GM12878 (cell line): Measurements from ENCODE around the gene KDM3B. TPM values are rescaled to one million over a fixed set of nuclear protein-coding genes. Genes with fewer than 3 reads are reported as not detected.

Experiments
- ATAC-seq: fragments of 200-7000 bp; cut with Tn5 transposase; 3 replicates; pipeline ENCODE4 v1.9.1; 2020; ENCODE audit warnings: mild to moderate bottlenecking, moderate library complexity
- BruUV-seq: library from RNA; stranded (reverse); fragments of 400-500 nt; replicated peaks from 2 replicates; lab custom pipeline; 2021; lab: Mats Ljungman, UMichigan
- CTCF ChIA-PET: fragments of 300-600 bp; sonication (Branson Sonifier 250); formaldehyde crosslinking; extraction: SDS; loops from one replicate; lab custom pipeline; 2021; ENCODE audit warnings: inconsistent platforms; lab: Yijun Ruan, JAX
- POLR2A ChIA-PET: fragments of 350-600 bp; formaldehyde crosslinking; extraction: SDS; loops from one replicate; lab custom pipeline; 2021; ENCODE audit warnings: inconsistent platforms; lab: Charles Lee
- RAD21 ChIA-PET: fragments of 300-600 bp; sonication (Branson Sonifier 250); formaldehyde crosslinking; loops from one replicate; lab custom pipeline; 2023; ENCODE audit warnings: antibody characterized with exemption; ENCODE audit not compliant: unreplicated experiment; lab: Charles Lee
- SMC1A ChIA-PET: fragments of 300-600 bp; sonication (Branson Sonifier 250); formaldehyde crosslinking; loops from one replicate; lab custom pipeline; 2023; ENCODE audit not compliant: unreplicated experiment, uncharacterized antibody; lab: Charles Lee
- DNase-seq: peaks from one replicate; pipeline ENCODE4 v3.0.0-alpha.2; 2011; ENCODE audit warnings: low read depth, low spot score
- FAIRE-seq: peaks from 3 replicates; lab custom pipeline; 2011; peaks lifted over from hg19 to GRCh38; lab: Jason Lieb, UNC
- H2AFZ ChIP-seq: 2 replicates; pipeline ENCODE4 v1.6.0; 2011; ENCODE audit warnings: low read depth, low read length, control low read depth; ENCODE audit not compliant: control insufficient read depth
- H3K27ac ChIP-seq: 2 replicates; pipeline ENCODE4 v1.5.1; 2011; ENCODE audit warnings: control low read depth; ENCODE audit not compliant: control insufficient read depth, insufficient read depth
- H3K27me3 ChIP-seq, 2 experiments: replicated peaks in 1 of 2; 2 replicates each; pipeline versions ENCODE4 v1.6.0 to v1.6.1; 2011; ENCODE audit warnings: low read length in 1 of 2; ENCODE audit not compliant: control insufficient read depth in 2 of 2, insufficient read depth in 2 of 2
- H3K36me3 ChIP-seq, 2 experiments: 2 replicates each; pipeline ENCODE4 v1.5.1; 2011; ENCODE audit warnings: low read length in 1 of 2; ENCODE audit not compliant: control insufficient read depth in 2 of 2, insufficient read depth in 2 of 2
- H3K4me1 ChIP-seq: 2 replicates; pipeline ENCODE4 v1.6.1; 2011; ENCODE audit warnings: mild to moderate bottlenecking, low read length, moderate library complexity, mixed read lengths; ENCODE audit not compliant: control insufficient read depth, insufficient read depth
- H3K4me2 ChIP-seq: 2 replicates; pipeline ENCODE4 v1.6.0; 2011; ENCODE audit warnings: control low read depth; ENCODE audit not compliant: control insufficient read depth, insufficient read depth
- H3K4me3 ChIP-seq: fragments of 200-600 bp; sonication (generic); 2 replicates; pipeline ENCODE4 v1.5.1; 2016
- H3K79me2 ChIP-seq: 2 replicates; pipeline ENCODE4 v1.6.0; 2011; ENCODE audit warnings: low read length; ENCODE audit not compliant: control insufficient read depth, insufficient read depth
- H3K9ac ChIP-seq: 2 replicates; pipeline ENCODE4 v1.8.0; 2011; ENCODE audit warnings: low read length, control low read depth, mixed read lengths; ENCODE audit not compliant: control insufficient read depth, insufficient read depth
- H3K9me3 ChIP-seq: replicated peaks from 3 replicates; pipeline ENCODE4 v1.5.1; 2011; ENCODE audit warnings: mild to moderate bottlenecking, low read length; ENCODE audit not compliant: control insufficient read depth, insufficient read depth
- H4K20me1 ChIP-seq: 2 replicates; pipeline ENCODE4 v1.6.0; 2011; ENCODE audit not compliant: control insufficient read depth, insufficient read depth
- BCL3 ChIP-seq: IDR thresholded peaks from 2 replicates; pipeline ENCODE4 v1.6.1; 2011; ENCODE audit warnings: borderline replicate concordance, low read depth, mild to moderate bottlenecking, moderate library complexity, low read length; ENCODE audit not compliant: insufficient read depth, poor library complexity, severe bottlenecking
- EZH2 ChIP-seq: IDR thresholded peaks from 2 replicates; pipeline ENCODE4 v1.6.1; 2012; ENCODE audit warnings: low read depth, mild to moderate bottlenecking, control low read depth, inconsistent platforms, low read length, borderline replicate concordance; ENCODE audit not compliant: control insufficient read depth
- IRF3 ChIP-seq: fragments of 450-650 bp; IDR thresholded peaks from 2 replicates; pipeline ENCODE4 v1.6.1; 2014; ENCODE audit warnings: mild to moderate bottlenecking
- PKNOX1 ChIP-seq: fragments of 450-650 bp; IDR thresholded peaks from 2 replicates; pipeline ENCODE4 v1.6.1; 2016; ENCODE audit warnings: mild to moderate bottlenecking
- POLR2AphosphoS5 ChIP-seq: IDR thresholded peaks from 2 replicates; pipeline ENCODE4 v1.6.1; 2011; ENCODE audit warnings: mild to moderate bottlenecking, low read length, inconsistent platforms
- REST ChIP-seq: IDR thresholded peaks from 2 replicates; pipeline ENCODE4 v1.6.1; 2012; ENCODE audit warnings: mild to moderate bottlenecking, low read depth, low read length
- SMAD5 ChIP-seq: IDR thresholded peaks from 2 replicates; pipeline ENCODE4 v1.6.1; 2016; ENCODE audit warnings: antibody characterized with exemption, low read depth
- STAT3 ChIP-seq: IDR thresholded peaks from 2 replicates; pipeline ENCODE4 v1.6.1; 2011; ENCODE audit warnings: low read depth, low read length, improper control_type of control experiment
- TCF7 ChIP-seq: IDR thresholded peaks from 2 replicates; pipeline ENCODE4 v1.6.1; 2014; ENCODE audit warnings: antibody characterized with exemption, borderline replicate concordance
- ZBTB11 ChIP-seq: fragments of 450-650 bp; formaldehyde crosslinking; IDR thresholded peaks from 2 replicates; pipeline ENCODE4 v1.5.0; 2022; ENCODE audit warnings: mild to moderate bottlenecking, missing genetic modification characterization
- ZNF274 ChIP-seq: IDR thresholded peaks from one replicate; pipeline ENCODE4 v1.8.0; 2011; ENCODE audit not compliant: insufficient read length, insufficient read depth
- WGBS: methylation state at CpG from one replicate; pipeline ENCODE4 v1.1.6; 2016; ENCODE audit warnings: low lambda C conversion rate; ENCODE audit not compliant: insufficient replicate concordance, insufficient coverage; ENCODE audit errors: missing lambda C conversion rate; 5-methylcytosine and 5-hydroxymethylcytosine counted together
- in situ Hi-C: fragments of 300-500 bp; cut with MboI; formaldehyde crosslinking; loops from 9 replicates; pipeline ENCODE4 v1.14.3; 2018; ENCODE audit warnings: mixed read lengths
- intact Hi-C: fragments of 100-400 bp; cut with micrococcal nuclease; formaldehyde crosslinking; loops from one replicate; pipeline ENCODE4 v1.14.2; 2022; ENCODE audit not compliant: unreplicated experiment
- polyA plus RNA-seq, 11 experiments: library from polyadenylated mRNA; depleted of rRNA in 4 of 11; unstranded in 6 of 11; stranded (reverse) in 5 of 11; fragments of >200 nt; fragmentation: Nextera tagmentation in 4 of 11; fragmentation: Illumina TruSeq in 1 of 11; extraction: Ambion mirVana in 4 of 11; extraction: Trizol in 1 of 11; gene quantifications; 1 replicate in 1 of 11; 2 replicates in 10 of 11; pipeline versions ENCODE4 v1.2.1 to v1.2.3, GENCODE V29; 2011 to 2016; ENCODE audit warnings: inconsistent platforms in 2 of 11, missing spikeins in 2 of 11, low read depth in 1 of 11
- total RNA-seq, 4 experiments: library from RNA; depleted of rRNA in 3 of 4; stranded (reverse); fragments of >200 nt in 3 of 4; fragmentation: Illumina TruSeq in 1 of 4; extraction: Trizol in 1 of 4; gene quantifications; 2 replicates each; pipeline versions ENCODE4 v1.2.1 to v1.2.3, GENCODE V29; 2013 to 2021

Gene KDM3B
- total and polyA plus RNA-seq, 10 of the 15 experiments (the other 5 are each of a cell fraction or from before 2014, with no cell fraction given): 8.5 to 45.7 (median 29.0) TPM

- intact Hi-C loops (no loop called here), in situ Hi-C loops (no loop called here)
- Histone ChIP-seq H3K27ac (no peak overlapping the region), H3K36me3 (no peaks in the 10 kb centered on the region), H3K4me2 (no peak overlapping the region), H2AFZ (no peak overlapping the region), H3K27me3 (no peaks in the 10 kb centered on the region; a peak in 1 of 4 replicates), H3K4me1 (peaks cover 11% of the 10 kb centered on the region), H3K9me3 (no peaks in the 10 kb centered on the region), H3K9ac (no peak overlapping the region), H3K79me2 (no peaks in the 10 kb centered on the region), H3K4me3 (no peak overlapping the region), H4K20me1 (no peaks in the 10 kb centered on the region)
- no peak for FAIRE-seq
- ChIA-PET SMC1A (interaction anchor here (0.6 to 2.5 kb wide), 5 partner anchors 8 to 274 kb away, joined by 3 to 8 read pairs (median 3); no protein-coding TSS in a partner anchor), CTCF (interaction anchor here (0.9 to 2.3 kb wide), 5 partner anchors 8 to 92 kb away, joined by 3 to 6 read pairs (median 4); no protein-coding TSS in a partner anchor), POLR2A (interaction anchor here (0.5 to 1.4 kb wide), 3 partner anchors 10 to 237 kb away, joined by 3 to 4 read pairs (median 4); partner anchors contain the start of gene EGR1), RAD21 (interaction anchor here (0.7 to 1.1 kb wide), 2 partner anchors 10 to 48 kb away, joined by 3 read pairs; partner anchors contain the start of gene EGR1)
- DNase-seq: no peak
- WGBS: 54% methylated on average over 11 of the region's 11 CpGs
- BruUV-seq: no TSS peak
- ATAC-seq: no peak
- TF ChIP-seq ZNF274 (no peak), TCF7 (no peak), IRF3 (no peak), SMAD5 (no peak), REST (no peak), ZBTB11 (no peak), POLR2AphosphoS5 (no peak), PKNOX1 (no peak), STAT3 (no peak), BCL3 (no peak), EZH2 (no peak)
Observed at GRCh38 chr5:138455232-138455930, 102.9 kb downstream of the KDM3B start.
